Stimulated activated CD4-positive, alpha-beta T cell treated with anti-CD3 and anti-CD28 coated beads, Interleukin-15, amount 100 ng/mL, for 24 hours (primary cell): ENCODE measurements around the gene SYT15.

Source experiments
- DNase-seq: peaks from one replicate; pipeline ENCODE4 v3.0.0-alpha.2; 2020

The SYT15 gene

DNA sequence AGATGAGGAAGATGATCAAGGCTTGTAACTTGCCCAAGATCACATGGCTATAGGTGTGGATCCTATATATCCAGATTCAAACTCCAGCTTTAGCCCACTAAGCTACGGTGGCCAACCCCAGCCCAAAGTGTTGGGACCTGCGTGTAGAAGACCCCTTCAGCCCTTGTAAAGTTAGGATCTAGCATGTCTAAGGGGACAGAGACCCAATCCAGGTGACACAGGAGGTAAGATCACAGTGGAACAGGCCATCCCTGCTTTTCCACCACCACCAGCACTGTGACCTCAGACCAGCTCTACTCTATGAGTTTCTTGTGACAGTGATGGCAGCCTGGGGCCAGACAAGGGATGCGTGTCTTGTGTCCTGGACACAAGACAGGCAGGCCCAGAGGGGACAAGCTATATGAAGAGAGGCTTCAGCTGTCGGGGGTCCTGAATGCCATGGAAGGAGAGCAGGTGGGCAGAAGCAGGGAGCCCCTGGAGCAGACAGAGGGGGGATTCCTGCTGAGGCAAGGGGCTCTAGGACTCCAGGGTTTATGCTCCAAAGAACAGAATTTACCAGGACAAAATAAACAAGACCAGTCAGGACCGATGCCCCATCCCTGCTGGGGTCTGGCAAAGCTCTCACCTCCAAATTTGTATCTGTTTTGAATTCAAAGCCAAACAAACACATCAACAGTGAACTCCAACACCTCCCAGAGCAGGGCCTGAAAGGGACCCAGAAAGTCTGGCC, 32.9 kb upstream of the SYT15 start:
- peak; percentile 1 for DNase-seq

- DNase-seq, result peak; percentile 1
These were observed 32.1 kb upstream of the SYT15 start for GRCh38 chr10:46546591-46547540.

DNA sequence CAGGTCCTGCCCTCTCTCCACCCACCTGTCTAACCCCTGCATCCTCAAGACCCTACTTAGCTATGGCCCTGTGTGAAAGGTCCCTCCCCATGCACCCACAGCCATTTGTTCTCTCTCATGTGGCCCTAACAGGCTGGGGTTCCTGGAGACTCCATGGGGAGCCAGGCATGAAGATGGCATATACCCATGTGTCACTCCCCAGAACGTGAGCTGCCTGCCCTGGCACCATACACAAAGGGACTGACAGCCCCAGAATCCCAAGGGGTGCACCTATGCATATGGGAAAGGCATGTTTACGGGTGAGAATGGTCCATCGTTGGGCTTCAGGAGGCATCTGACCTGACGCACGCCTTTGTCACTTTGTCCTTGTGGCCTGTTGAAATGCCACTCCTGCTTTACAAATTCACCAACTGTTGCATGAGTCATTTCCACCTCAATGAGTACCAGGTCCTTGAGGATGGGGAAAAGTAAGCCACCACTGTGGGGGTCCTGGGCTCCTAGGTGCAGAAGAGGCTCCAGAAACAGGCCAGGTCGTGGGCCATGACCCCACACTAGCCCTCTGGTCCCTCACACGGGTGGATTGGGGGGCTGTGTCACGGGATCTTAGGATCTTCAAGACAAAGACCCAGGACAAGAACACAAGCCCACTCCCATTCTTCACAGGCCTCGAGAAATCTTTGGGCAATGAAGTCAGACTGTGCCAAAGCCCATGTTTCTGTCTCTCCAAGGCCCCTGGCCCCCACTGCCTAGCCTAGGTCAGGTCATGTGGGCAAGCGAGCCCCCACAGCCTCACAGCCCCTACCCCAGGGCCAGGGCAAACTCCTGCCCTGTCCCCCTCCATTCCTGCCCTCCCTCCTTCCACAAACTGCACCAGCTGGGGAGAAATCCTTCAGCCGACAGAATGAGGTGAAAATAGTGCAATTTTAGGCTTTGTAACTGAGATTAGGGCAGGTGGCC, 31.1 kb upstream of the SYT15 start:
- DNase-seq, result peak; percentile 0

- DNase-seq, result peak; percentile 1
These were observed 30.3 kb upstream of the SYT15 start for GRCh38 chr10:46548498-46549090.

DNA sequence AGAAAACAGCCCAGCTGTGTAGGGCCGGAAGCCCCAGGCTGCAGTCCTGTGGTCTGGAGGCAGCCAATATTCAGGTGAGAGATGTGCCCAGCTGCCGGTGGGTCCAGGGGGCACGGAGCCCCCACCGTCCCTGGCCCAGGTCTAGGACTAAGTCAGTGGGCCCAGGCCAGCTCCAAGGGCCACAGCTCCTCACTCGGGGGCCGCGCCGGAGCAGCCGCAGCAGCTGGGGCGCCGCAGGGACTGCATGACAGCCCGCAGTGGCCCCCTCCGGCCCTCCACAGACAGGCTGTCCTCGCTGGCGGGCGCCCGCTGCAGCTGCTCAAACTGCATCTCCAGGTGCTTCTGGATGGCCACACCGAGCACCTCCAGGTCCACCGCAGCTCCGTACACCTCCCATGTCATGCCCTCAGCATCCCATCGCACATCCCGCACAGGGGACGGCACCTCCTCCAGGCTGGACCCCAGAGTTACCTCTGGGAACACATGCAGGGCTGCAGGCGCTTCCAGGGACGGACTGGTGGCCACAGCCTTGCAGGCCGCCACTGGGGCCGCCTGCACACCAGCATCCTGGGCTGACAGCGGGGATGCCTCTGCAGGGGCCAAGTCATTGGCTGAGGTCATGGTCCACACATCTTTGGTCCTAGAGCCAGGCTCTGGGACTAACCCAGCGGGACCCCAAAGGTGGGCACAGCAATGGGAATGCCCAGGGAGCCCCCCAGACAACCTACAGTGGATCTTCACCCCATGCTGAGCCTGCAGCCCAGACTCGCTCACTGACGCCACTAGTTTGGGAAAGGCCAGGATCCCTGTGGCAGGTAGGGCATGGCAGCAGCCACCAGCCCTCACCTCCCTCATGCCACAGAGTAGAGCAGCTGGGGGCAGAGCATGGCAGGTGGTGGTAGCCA, 29.5 kb upstream of the SYT15 start:
- peak; percentile 1 for DNase-seq

- DNase-seq, result peak; percentile 2
These were observed 28.7 kb upstream of the SYT15 start for GRCh38 chr10:46550076-46550790.

DNA sequence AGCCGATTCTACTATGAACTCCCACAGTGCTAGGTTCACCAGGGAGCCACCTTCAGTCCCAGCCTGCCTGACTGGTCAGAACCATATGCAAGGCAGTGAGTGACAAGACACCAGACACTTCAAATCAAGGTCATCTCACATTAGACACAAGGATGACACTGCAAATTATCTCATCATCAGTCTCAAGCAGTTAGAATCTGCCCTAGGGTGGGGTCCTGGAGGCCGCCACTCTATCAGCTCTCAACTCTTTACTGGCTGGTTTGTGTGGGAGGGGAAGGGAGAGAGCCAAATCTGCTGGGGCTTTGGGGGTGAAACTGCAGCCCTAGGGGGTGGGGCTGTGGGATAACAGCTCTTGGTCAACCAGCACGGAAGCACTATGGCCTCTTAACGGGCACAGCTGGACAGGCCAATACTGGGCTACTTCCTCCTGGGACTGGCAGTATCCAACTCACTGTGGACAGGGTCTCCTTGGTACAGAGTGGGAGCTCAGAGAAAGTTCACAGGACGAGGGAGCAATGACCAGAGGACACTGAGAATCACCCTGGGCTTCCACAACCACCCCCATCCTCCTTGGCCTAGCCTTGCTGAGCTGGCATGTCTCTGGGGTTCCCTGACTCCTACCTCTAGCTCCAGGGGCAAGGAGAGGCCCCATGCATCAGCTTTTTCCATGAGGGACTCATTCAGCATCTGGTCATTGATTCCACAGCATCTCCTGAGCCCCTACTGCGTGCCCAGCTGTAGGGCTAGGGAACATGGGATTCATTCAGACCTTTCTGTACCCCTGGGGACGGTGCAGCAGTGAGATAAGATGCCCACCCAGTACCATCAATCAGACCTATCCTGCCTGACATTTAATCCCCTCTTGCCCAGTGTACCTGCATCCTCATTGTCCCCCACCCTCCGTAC, 27.9 kb upstream of the SYT15 start:
- peak; percentile 1 for DNase-seq

DNA sequence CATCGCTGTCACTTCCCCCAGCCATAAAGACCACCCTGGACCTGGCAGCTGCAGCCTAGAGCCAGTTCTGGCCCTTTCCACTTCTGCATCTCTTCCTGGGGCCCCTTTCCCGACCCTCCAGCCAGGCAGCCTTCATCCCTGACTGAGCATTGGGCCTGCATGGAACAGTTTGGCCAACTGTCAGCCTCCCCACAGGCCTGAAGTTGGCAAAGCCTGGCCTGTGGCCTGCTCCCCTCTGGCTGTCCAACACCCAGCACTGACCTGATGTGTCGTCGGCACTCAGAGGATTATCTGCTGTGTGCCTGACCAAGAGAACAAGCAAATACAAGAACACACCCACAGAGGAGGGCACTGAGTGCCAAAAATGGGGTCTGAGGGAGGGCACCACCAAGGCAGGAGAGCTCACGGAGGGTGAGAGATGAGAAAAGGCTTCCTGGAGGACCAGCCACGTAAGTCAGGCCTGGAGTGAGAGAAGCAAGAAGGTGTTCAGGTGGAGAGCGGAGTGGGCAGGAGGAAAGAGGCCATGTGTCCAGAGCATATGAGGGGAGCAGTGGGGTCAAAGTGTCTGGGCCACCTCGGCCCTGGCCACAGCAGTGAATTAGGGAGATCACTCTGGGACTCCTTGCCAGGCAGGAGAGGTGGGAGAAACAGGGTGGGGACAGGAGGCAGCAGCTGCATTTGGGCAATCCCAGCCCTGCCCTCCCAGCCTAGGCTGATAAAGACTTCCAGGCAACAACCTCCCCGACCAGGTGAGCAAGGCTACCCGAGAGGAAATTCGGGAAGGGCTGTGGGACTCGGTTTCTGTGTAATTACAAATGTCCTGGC, 27.0 kb upstream of the SYT15 start:
- DNase-seq, result peak; percentile 1

- DNase-seq, result no peak
These were observed 26.2 kb upstream of the SYT15 start for GRCh38 chr10:46552526-46553237.

- peak; percentile 2 for DNase-seq
These were observed 25.5 kb upstream of the SYT15 start for GRCh38 chr10:46553238-46554049.

DNA sequence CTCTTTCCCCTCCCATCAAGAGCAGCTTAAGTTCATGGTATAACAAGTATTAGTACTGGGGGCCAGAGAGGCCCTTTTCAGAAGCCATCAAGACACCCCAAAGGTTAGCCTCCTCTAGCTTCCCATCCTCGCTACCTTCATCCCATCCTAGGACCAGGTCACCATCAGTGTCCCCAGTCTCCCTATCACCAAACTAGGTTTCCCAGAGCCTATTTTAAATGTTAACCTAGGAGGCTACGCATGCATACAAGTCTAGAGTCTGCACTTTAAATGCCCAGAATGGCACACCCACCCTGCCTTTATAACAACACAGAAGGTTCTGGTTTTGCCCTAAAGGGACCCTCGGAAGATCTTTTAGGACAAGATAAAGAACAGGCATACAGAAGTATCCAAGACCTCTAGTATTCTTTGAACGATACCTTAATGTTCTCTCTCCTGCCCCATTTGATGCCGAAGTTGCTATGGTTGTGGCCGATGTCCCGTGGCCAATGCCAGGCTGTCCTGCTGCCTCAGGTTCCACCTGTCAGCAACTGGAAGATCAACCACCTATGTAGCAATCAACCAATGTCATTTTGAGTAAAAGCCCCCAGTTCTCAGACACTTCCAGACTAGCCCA, 24.7 kb upstream of the SYT15 start:
- DNase-seq, result no peak

GRCh38 chr10:46555366-46555712, 23.6 kb upstream of the SYT15 start:
- DNase-seq, result peak; percentile 0

GRCh38 chr10:46555713-46556514, 23.0 kb upstream of the SYT15 start:
- DNase-seq, result peak; percentile 9

- DNase-seq, result peak; percentile 13
These were observed 22.2 kb upstream of the SYT15 start, which contains the start of gene GPRIN2 for GRCh38 chr10:46556515-46557318. GPRIN2 (minus strand) TSS chr10:46556658; CDS start chr10:46550736, 5,922 bp downstream.
